SK-N-SH (cell line): ENCODE measurements around the gene S100A7. TPM values are rescaled to one million over a fixed set of nuclear protein-coding genes. Genes with fewer than 3 reads are reported as not detected.

Experiments used
- CTCF ChIA-PET: fragments of 300-600, 350-600 bp; formaldehyde crosslinking; extraction: SDS; loops from one replicate; lab custom pipeline; 2021; lab: Yijun Ruan, JAX
- POLR2A ChIA-PET: fragments of 350-600 bp; sonication (Branson Sonifier 250); formaldehyde crosslinking; extraction: SDS; loops from one replicate; lab custom pipeline; 2020; ENCODE audit warnings: antibody characterized with exemption, inconsistent platforms; lab: Yijun Ruan, JAX
- DNase-seq: peaks from one replicate; pipeline ENCODE4 v3.0.0; 2012
- H2AFZ ChIP-seq: fragments of 200-600 bp; sonication (generic); 2 replicates; pipeline ENCODE4 v1.8.1; 2016; ENCODE audit warnings: antibody characterized with exemption, mild to moderate bottlenecking, low read depth
- H3F3A ChIP-seq: fragments of 200-600 bp; sonication (generic); replicated peaks from 2 replicates; pipeline ENCODE3; 2016; ENCODE audit warnings: antibody characterized with exemption, mild to moderate bottlenecking; ENCODE audit not compliant: insufficient read depth
- H3K27ac ChIP-seq, 2 experiments: fragments of 200-500 bp in 1 of 2; fragments of 200-600 bp in 1 of 2; sonication (Bioruptor generic) in 1 of 2; sonication (generic), shearing (Covaris generic) in 1 of 2; 2 replicates each; pipeline versions ENCODE4 v1.5.1 to v1.6.1; 2014 to 2016; ENCODE audit warnings: low read depth in 2 of 2, inconsistent platforms in 1 of 2, low read length in 1 of 2, mild to moderate bottlenecking in 1 of 2, mixed read lengths in 1 of 2
- H3K27me3 ChIP-seq: fragments of 200-600 bp; sonication (generic), shearing (Covaris generic); 2 replicates; pipeline ENCODE4 v1.6.1; 2016; ENCODE audit warnings: mixed run types; ENCODE audit not compliant: insufficient read depth
- H3K36me3 ChIP-seq, 2 experiments: fragments of 200-500 bp in 1 of 2; fragments of 200-600 bp in 1 of 2; sonication (Bioruptor generic) in 1 of 2; sonication (generic) in 1 of 2; replicated peaks in 1 of 2; 2 replicates each; pipeline versions ENCODE3 to v1.5.1; 2014 to 2016; ENCODE audit warnings: low read length in 1 of 2, mild to moderate bottlenecking in 1 of 2; ENCODE audit not compliant: insufficient read depth in 2 of 2, control insufficient read depth in 1 of 2
- H3K4me1 ChIP-seq, 2 experiments: fragments of 200-500 bp in 1 of 2; fragments of 200-600 bp in 1 of 2; sonication (Bioruptor generic) in 1 of 2; sonication (generic), shearing (Covaris generic) in 1 of 2; 2 replicates each; pipeline versions ENCODE4 v1.5.1 to v1.6.1; 2014 to 2016; ENCODE audit warnings: low read depth in 1 of 2, low read length in 1 of 2, mixed run types in 1 of 2; ENCODE audit not compliant: insufficient read depth in 2 of 2, control insufficient read depth in 1 of 2
- H3K4me2 ChIP-seq: fragments of 200-600 bp; sonication (generic), shearing (Covaris generic); 2 replicates; pipeline ENCODE4 v1.6.1; 2017; ENCODE audit warnings: mixed run types
- H3K4me3 ChIP-seq, 2 experiments: fragments of 200-500 bp in 1 of 2; fragments of 200-600 bp in 1 of 2; sonication (Bioruptor generic) in 1 of 2; sonication (generic), shearing (Covaris generic) in 1 of 2; 2 replicates each; pipeline versions ENCODE4 v1.5.1 to v1.8.1; 2014 to 2016; ENCODE audit warnings: low read depth in 2 of 2, inconsistent platforms in 1 of 2, low read length in 1 of 2, mild to moderate bottlenecking in 1 of 2, mixed read lengths in 1 of 2, moderate library complexity in 1 of 2
- H3K79me2 ChIP-seq: fragments of 200-600 bp; sonication (generic); 2 replicates; pipeline ENCODE4 v1.8.1; 2017; ENCODE audit warnings: mild to moderate bottlenecking; ENCODE audit not compliant: insufficient read depth
- H3K9ac ChIP-seq: fragments of 200-600 bp; sonication (generic); 2 replicates; pipeline ENCODE4 v1.6.1; 2017; ENCODE audit warnings: mixed run types
- H3K9me2 ChIP-seq: fragments of 200-600 bp; sonication (generic); 2 replicates; pipeline ENCODE4 v1.6.1; 2017; ENCODE audit warnings: mixed run types
- H3K9me3 ChIP-seq: fragments of 200-600 bp; sonication (generic); 2 replicates; pipeline ENCODE4 v1.6.1; 2017; ENCODE audit warnings: mixed run types, mild to moderate bottlenecking, moderate library complexity
- H4K20me1 ChIP-seq: fragments of 200-600 bp; sonication (generic); 2 replicates; pipeline ENCODE4 v1.6.1; 2017; ENCODE audit warnings: mild to moderate bottlenecking, mixed run types; ENCODE audit not compliant: insufficient read depth
- CTCF ChIP-seq: fragments of 200-600 bp; sonication (generic); IDR thresholded peaks from 2 replicates; pipeline ENCODE4 v1.6.1; 2017; ENCODE audit warnings: antibody characterized with exemption, mild to moderate bottlenecking, moderate library complexity
- EP300 ChIP-seq, 2 experiments: IDR thresholded peaks; 2 replicates each; pipeline versions ENCODE4 v1.4.0 to v1.6.1; 2012; ENCODE audit warnings: borderline replicate concordance in 1 of 2, low read depth in 1 of 2, low read length in 1 of 2
- EZH2phosphoT487 ChIP-seq: fragments of 200-600 bp; sonication (generic); IDR thresholded peaks from 2 replicates; pipeline ENCODE4 v1.6.1; 2017; ENCODE audit warnings: low read depth, mixed run types, mild to moderate bottlenecking, antibody characterized with exemption, moderate library complexity, borderline replicate concordance
- GABPA ChIP-seq: IDR thresholded peaks from 2 replicates; pipeline ENCODE4 v1.4.0; 2012; ENCODE audit warnings: low read depth, mild to moderate bottlenecking
- GATA2 ChIP-seq: sonication (generic); formaldehyde crosslinking; IDR thresholded peaks from 2 replicates; pipeline ENCODE4 v1.5.0; 2020; ENCODE audit warnings: mild to moderate bottlenecking, missing genetic modification reagents
- MEF2A ChIP-seq: IDR thresholded peaks from 2 replicates; pipeline ENCODE4 v1.4.0; 2012; ENCODE audit warnings: low read depth, borderline replicate concordance
- NFIC ChIP-seq: IDR thresholded peaks from 2 replicates; pipeline ENCODE4 v1.4.0; 2012; ENCODE audit warnings: borderline replicate concordance
- NRF1 ChIP-seq: IDR thresholded peaks from 2 replicates; pipeline ENCODE4 v1.6.1; 2012; ENCODE audit warnings: low read depth, mild to moderate bottlenecking, low read length
- SIN3A ChIP-seq: IDR thresholded peaks from 2 replicates; pipeline ENCODE4 v1.6.1; 2012; ENCODE audit warnings: low read depth, mild to moderate bottlenecking, low read length, moderate library complexity, borderline replicate concordance
- ZBTB33 ChIP-seq: IDR thresholded peaks from 2 replicates; pipeline ENCODE4 v1.4.0; 2012; ENCODE audit warnings: low read depth, borderline replicate concordance
- WGBS: methylation state at CpG from one replicate; pipeline ENCODE4 v1.1.6; 2017; ENCODE audit warnings: low lambda C conversion rate; 5-methylcytosine and 5-hydroxymethylcytosine counted together
- polyA plus RNA-seq, 3 experiments: library from polyadenylated mRNA; depleted of rRNA; stranded (reverse); fragments of >200 nt; gene quantifications; 2 replicates each; pipeline ENCODE4 v1.2.3, GENCODE V29; 2012

The S100A7 gene
- polyA plus RNA-seq, 1 of the 3 experiments (the other 2 are of a cell fraction), result not detected

GRCh38 chr1:153478692-153479618, 18.5 kb upstream of the S100A7 start:
- H3K9me3 ChIP-seq, result no peaks in the 10 kb centered on the region
- no peaks in the 10 kb centered on the region for H3K36me3 ChIP-seq
- no peaks in the 10 kb centered on the region for H3K79me2 ChIP-seq
- peaks cover 4% of the 10 kb centered on the region; the same call in 1 of the 2 replicates for H3K27me3 ChIP-seq
- no peak overlapping the region for H3K27ac ChIP-seq
- DNase-seq, result no peak
- H3F3A ChIP-seq, result no peaks in the 10 kb centered on the region
- H3K4me1 ChIP-seq, result peaks cover 0 to 12% of the 10 kb centered on the region in 2 experiments; a peak in 1 of 4 replicates
- TF ChIP-seq GATA2 (no peak), EZH2phosphoT487 (no peak), GABPA (no peak), EP300 (IDR thresholded peaks at IDR 0.05; ENCODE audit: borderline replicate concordance in 1 of 2, low read depth in 1 of 2, low read length in 1 of 2) (no peak), ZBTB33 (no peak), NRF1 (no peak), CTCF (no peak), SIN3A (no peak), MEF2A (no peak), NFIC (no peak)
- TF ChIP-seq, all 33 proteins: peak for 0
- Histone ChIP-seq H2AFZ (no peak overlapping the region), H3K4me2 (no peak overlapping the region), H4K20me1 (no peaks in the 10 kb centered on the region), H3K4me3 (no peak overlapping the region), H3K9ac (no peak overlapping the region), H3K9me2 (no peaks in the 10 kb centered on the region)
- CTCF ChIA-PET, result interaction anchor here (0.7 to 3.0 kb wide), 6 partner anchors 13 to 269 kb away, joined by 3 to 15 read pairs (median 8); no protein-coding TSS in a partner anchor
- 25% methylated on average over 3 of the region's 4 CpGs for WGBS
- POLR2A ChIA-PET, result no interaction called here
